PC-3 (cell line): ENCODE results near the gene MDM1. TPM values are rescaled to one million over a fixed set of nuclear protein-coding genes. Genes with fewer than 3 reads are reported as not detected.

Experiments used
- ATAC-seq: fragments of 200-7000 bp; cut with Tn5 transposase; 2 replicates; pipeline ENCODE4 v1.9.1; 2020; ENCODE audit warnings: mild to moderate bottlenecking, moderate library complexity
- BruUV-seq: library from RNA; stranded (reverse); fragments of 400-500 nt; replicated peaks from 2 replicates; lab custom pipeline; 2021; lab: Mats Ljungman, UMichigan
- CTCF ChIA-PET: fragments of 300-600 bp; sonication (Branson Sonifier 250); formaldehyde crosslinking; loops from one replicate; lab custom pipeline; 2022; ENCODE audit warnings: antibody characterized with exemption; lab: Charles Lee
- POLR2A ChIA-PET: fragments of 300-600 bp; sonication (Branson Sonifier 250); formaldehyde crosslinking; loops from one replicate; lab custom pipeline; 2022; ENCODE audit warnings: antibody characterized with exemption; ENCODE audit not compliant: unreplicated experiment; lab: Charles Lee
- DNase-seq: peaks from one replicate; pipeline ENCODE4 v3.0.0-alpha.2; 2015
- H2AFZ ChIP-seq: fragments of 300-600 bp; sonication (generic); 2 replicates; pipeline ENCODE4 v1.6.0; 2016; ENCODE audit warnings: antibody characterized with exemption, low read length
- H3F3A ChIP-seq: fragments of 300-600 bp; sonication (generic); one replicate; pipeline ENCODE4 v1.6.0; 2017; ENCODE audit warnings: antibody characterized with exemption, low read length, control low read depth, mild to moderate bottlenecking; ENCODE audit not compliant: unreplicated experiment
- H3K27ac ChIP-seq: fragments of 300-600 bp; sonication (generic); 2 replicates; pipeline ENCODE4 v1.5.1; 2016; ENCODE audit warnings: mild to moderate bottlenecking, low read length
- H3K27me3 ChIP-seq: fragments of 300-600 bp; sonication (generic); 2 replicates; pipeline ENCODE4 v1.6.1; 2016; ENCODE audit warnings: low read length, mixed read lengths
- H3K36me3 ChIP-seq: fragments of 300-600 bp; sonication (generic); 2 replicates; pipeline ENCODE4 v1.6.1; 2016; ENCODE audit warnings: low read depth, mixed run types, low read length, mixed read lengths
- H3K4me1 ChIP-seq: fragments of 300-600 bp; sonication (generic); 2 replicates; pipeline ENCODE4 v1.5.1; 2016; ENCODE audit warnings: low read length; ENCODE audit not compliant: insufficient read depth
- H3K4me2 ChIP-seq: fragments of 300-600 bp; sonication (generic); 2 replicates; pipeline ENCODE4 v1.6.0; 2016; ENCODE audit warnings: low read length
- H3K4me3 ChIP-seq: fragments of 300-600 bp; sonication (generic); 2 replicates; pipeline ENCODE4 v1.5.1; 2016; ENCODE audit warnings: mild to moderate bottlenecking, low read length, mixed read lengths
- H3K79me2 ChIP-seq: fragments of 300-600 bp; sonication (generic); 2 replicates; pipeline ENCODE4 v1.6.1; 2017; ENCODE audit warnings: low read length, mixed read lengths
- H3K9ac ChIP-seq: fragments of 300-600 bp; sonication (generic); 2 replicates; pipeline ENCODE4 v1.6.0; 2016; ENCODE audit warnings: mild to moderate bottlenecking, low read length
- H3K9me2 ChIP-seq: fragments of 300-600 bp; sonication (generic); replicated peaks from 2 replicates; pipeline ENCODE4 v1.6.1; 2016; ENCODE audit warnings: mixed run types, low read length, mixed read lengths
- H3K9me3 ChIP-seq: fragments of 300-600 bp; sonication (generic); 2 replicates; pipeline ENCODE4 v1.6.1; 2016; ENCODE audit warnings: low read length, mixed read lengths
- H4K20me1 ChIP-seq: fragments of 300-600 bp; sonication (generic); 2 replicates; pipeline ENCODE4 v1.6.1; 2016; ENCODE audit warnings: low read length, mixed read lengths
- CTCF ChIP-seq: fragments of 300-600 bp; sonication (generic); conservative IDR thresholded peaks from 2 replicates; pipeline ENCODE4 v1.5.1; 2017; ENCODE audit warnings: antibody characterized with exemption, low read depth, mild to moderate bottlenecking, low read length
- EZH2 ChIP-seq: fragments of 300-600 bp; sonication (generic); IDR thresholded peaks from one replicate; pipeline ENCODE4 v1.6.1; 2017; ENCODE audit warnings: antibody characterized with exemption, mild to moderate bottlenecking, low read length; ENCODE audit not compliant: unreplicated experiment
- EZH2phosphoT487 ChIP-seq: fragments of 300-600 bp; sonication (generic); IDR thresholded peaks from 2 replicates; pipeline ENCODE4 v1.6.1; 2018; ENCODE audit warnings: mild to moderate bottlenecking, antibody characterized with exemption, low read length, borderline replicate concordance
- intact Hi-C: fragments of 100-400 bp; cut with micrococcal nuclease; formaldehyde crosslinking; loops from 2 replicates; pipeline ENCODE4 v1.9.0; 2023
- total RNA-seq: library from RNA; depleted of rRNA; stranded (reverse); fragments of >200 nt; gene quantifications from 2 replicates; pipeline ENCODE4 v1.2.3, GENCODE V29; 2014

Gene MDM1
- total RNA-seq, 1 experiment from 2014 or later, result 10.4 TPM

DNA sequence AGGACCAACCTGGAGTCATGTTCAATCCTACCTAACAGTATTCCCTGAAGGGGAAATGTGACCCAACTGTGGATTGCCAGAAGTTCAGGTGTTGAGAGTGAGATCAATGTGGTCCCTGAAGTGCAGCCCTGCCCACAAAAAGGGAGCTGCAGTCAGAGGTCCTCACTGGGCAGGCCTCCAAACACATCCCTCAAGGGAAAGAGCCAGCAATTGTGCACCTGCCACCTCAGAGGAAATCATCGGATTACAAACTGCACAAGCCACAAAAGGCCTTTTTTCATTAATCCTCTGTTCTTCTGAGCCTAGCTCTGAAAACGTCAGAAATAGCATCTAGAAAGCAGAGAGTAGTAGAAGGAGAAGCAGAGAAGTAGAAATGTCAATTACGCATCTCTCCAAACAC, 10.8 kb upstream of the MDM1 start:
- no peaks in the 10 kb centered on the region for H3K27me3 ChIP-seq
- H3K27ac ChIP-seq, result no peak overlapping the region
- ChIA-PET CTCF (no interaction called here), POLR2A (no interaction called here)
- H3K4me3 ChIP-seq, result no peak overlapping the region
- H3K4me1 ChIP-seq, result peaks cover 7% of the 10 kb centered on the region; the same call in 1 of the 2 replicates
- ATAC-seq, result no peak
- no peak overlapping the region for H3K4me2 ChIP-seq
- no peaks in the 10 kb centered on the region for H3K79me2 ChIP-seq
- H3K36me3 ChIP-seq, result no peaks in the 10 kb centered on the region
- no peak for DNase-seq
- H2AFZ ChIP-seq, result no peak overlapping the region
- H3K9ac ChIP-seq, result no peak overlapping the region
- no peaks in the 10 kb centered on the region for H3K9me3 ChIP-seq
- H4K20me1 ChIP-seq, result no peaks in the 10 kb centered on the region
- intact Hi-C loops, result no loop called here
- no peaks in the 10 kb centered on the region for H3K9me2 ChIP-seq
- no TSS peak for BruUV-seq
- TF ChIP-seq CTCF (no peak), EZH2phosphoT487 (no peak), EZH2 (no peak)
- H3F3A ChIP-seq, result no peaks in the 10 kb centered on the region

GRCh38 chr12:68341822-68342221, 9.7 kb upstream of the MDM1 start:
- Histone ChIP-seq H3K27ac (no peak overlapping the region), H3K4me2 (no peak overlapping the region), H2AFZ (no peak overlapping the region), H3K9me3 (no peaks in the 10 kb centered on the region), H3K4me1 (peaks cover 14% of the 10 kb centered on the region), H3K4me3 (no peak overlapping the region), H3K79me2 (no peaks in the 10 kb centered on the region), H3K9me2 (no peaks in the 10 kb centered on the region), H4K20me1 (no peaks in the 10 kb centered on the region), H3F3A (no peaks in the 10 kb centered on the region), H3K27me3 (no peaks in the 10 kb centered on the region), H3K9ac (no peak overlapping the region), H3K36me3 (no peaks in the 10 kb centered on the region)
- intact Hi-C loops, result no loop called here
- POLR2A ChIA-PET, result no interaction called here
- CTCF ChIA-PET, result no interaction called here
- no peak for TF ChIP-seq EZH2
- TF ChIP-seq EZH2phosphoT487, result no peak
- TF ChIP-seq CTCF, result no peak
- DNase-seq (no peak), ATAC-seq (no peak)
- no TSS peak for BruUV-seq

DNA sequence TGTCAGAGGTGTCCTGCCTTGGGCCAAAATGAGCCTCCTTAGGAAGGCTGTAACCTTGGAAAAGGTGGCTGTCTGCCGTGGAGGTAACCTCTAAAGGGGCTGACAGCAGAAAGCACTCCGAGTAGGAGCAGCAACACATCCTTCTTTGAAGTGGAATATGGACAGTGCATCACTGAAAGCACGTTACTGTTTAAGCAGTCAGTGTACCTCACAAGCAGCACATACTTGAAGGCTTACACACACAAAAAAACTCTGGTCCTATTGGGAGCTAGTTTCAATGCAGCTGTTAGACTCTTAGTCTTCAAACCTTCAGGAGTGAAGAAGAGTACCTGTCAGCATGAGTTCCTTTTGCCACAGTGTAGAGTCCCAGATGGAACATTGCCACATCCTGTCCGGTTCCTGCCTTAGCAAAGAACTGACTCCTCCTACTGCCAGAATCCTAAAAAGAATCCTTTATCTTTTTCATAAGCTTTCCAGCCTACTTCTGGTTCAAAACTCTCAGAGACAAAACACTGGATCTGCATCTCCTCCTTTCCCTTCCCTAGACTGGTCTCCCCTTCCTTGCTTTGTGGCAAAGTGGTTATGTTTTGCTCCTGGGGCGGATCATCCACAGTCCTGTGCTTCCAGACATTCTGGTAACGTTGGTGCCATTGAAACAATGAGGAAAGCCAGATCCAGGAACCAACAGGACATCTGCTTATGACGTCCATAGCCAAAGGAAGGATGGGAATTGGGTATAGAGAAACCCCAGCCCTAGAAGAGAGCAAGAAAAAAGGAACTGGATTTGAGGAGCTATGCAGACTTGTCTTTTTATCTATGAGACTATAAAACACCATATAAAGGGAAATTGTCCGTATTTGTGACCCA, 8.5 kb upstream of the MDM1 start:
- Histone ChIP-seq H3K9ac (no peak overlapping the region), H4K20me1 (no peaks in the 10 kb centered on the region), H3K36me3 (no peaks in the 10 kb centered on the region), H3K4me3 (no peak overlapping the region), H3K79me2 (no peaks in the 10 kb centered on the region), H3K4me1 (peaks cover 20% of the 10 kb centered on the region), H3K9me2 (no peaks in the 10 kb centered on the region), H3K9me3 (no peaks in the 10 kb centered on the region), H3K27ac (no peak overlapping the region), H3K4me2 (no peak overlapping the region), H2AFZ (no peak overlapping the region), H3K27me3 (no peaks in the 10 kb centered on the region), H3F3A (no peaks in the 10 kb centered on the region)
- ChIA-PET CTCF (no interaction called here), POLR2A (no interaction called here)
- no peak for ATAC-seq
- TF ChIP-seq EZH2phosphoT487 (no peak), EZH2 (no peak)
- intact Hi-C loops, result no loop called here
- BruUV-seq, result no TSS peak
- DNase-seq, result peak; percentile 7
